ENCODE measurements around the gene APBA1.

The APBA1 gene

DNA sequence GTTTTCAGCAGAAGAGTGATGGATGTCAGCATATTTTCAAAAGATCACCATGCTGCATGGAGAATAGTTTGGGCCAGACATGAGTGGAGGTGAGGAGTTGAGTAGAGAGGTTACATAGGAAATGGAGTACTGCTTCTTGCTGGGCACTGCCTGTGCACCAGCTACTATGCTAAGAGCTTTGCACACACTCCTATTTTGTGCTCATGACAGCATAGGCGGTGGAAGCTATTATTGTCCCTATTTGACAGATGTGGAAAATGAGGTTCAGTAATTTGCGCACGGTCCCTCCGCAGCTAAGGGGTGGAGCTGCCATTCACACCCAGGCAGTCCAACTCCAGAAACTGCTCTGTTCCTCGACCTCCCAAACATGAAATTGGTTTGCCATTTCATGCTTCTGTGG, 279.3 kb downstream of the APBA1 start:
- DNase-seq, result no peak

DNA sequence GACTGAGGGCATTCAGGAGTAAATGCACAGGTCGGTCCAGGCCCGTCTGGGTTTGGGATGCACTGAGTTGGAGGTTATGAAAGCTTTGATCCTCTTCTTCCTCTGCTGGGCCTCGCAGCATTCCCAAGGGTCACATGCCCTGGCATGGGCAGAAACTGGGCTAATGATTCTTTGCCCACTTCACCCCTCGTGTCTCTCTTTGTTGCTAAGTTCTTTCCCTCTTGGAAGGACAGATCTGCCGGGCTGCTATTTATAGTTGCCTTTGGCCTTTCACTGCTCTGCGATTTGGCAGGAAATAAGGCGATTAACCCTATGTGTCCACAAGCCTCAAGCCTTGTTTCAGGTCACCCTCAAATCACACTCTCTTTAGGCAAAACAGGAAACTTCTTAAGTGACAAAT, 280.2 kb downstream of the APBA1 start:
- DNase-seq, result no peak

- DNase-seq, result no peak
Measured at GRCh38 chr9:69391487-69391886, 280.7 kb downstream of the APBA1 start.

DNA sequence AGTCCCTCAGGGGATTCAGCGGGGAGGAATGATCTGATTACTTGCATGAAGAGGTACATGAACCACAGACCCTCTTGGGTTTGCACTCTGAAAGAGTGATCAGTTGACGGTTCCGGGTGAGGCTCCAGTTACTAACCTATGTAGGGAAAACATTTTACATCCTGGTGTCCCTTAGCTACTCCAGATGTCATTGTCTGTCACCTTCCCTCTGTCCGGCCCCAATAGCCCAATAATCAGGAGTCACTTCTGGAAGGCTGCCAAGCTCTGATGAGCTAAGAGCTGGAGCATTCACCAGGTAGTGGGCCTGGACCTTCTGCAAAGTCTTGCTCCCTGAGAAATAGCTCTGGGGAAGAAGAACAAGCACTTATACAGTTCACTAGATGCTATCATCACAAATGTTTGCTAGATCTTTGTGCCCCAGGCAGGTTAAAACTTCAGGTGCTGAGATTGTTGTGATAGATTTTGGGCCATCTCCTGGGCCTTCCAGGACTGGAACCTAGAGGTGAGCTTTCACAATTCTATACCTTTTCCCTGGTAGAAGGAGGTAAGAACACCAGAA, 282.7 kb downstream of the APBA1 start:
- DNase-seq, result no peak

DNA sequence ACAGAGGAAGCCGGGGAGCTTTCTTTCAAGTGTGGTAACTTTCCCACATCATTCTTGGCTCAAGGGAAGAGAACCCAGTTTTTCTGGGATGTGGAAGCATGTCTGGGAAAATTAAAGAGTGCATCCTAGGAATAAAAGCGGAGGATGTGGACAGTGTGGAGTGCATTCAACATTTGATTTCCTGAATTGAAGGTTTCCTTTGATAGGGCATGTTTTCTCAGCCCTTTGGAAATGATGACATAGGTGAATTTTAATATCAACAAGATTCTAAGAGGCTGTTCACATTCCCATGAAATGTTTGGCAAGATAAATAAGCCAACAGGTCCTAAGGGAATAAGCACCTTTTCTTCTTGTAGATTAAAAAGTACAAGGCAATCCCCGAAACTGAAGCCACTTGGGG, 283.6 kb downstream of the APBA1 start:
- DNase-seq, result no peak

DNA sequence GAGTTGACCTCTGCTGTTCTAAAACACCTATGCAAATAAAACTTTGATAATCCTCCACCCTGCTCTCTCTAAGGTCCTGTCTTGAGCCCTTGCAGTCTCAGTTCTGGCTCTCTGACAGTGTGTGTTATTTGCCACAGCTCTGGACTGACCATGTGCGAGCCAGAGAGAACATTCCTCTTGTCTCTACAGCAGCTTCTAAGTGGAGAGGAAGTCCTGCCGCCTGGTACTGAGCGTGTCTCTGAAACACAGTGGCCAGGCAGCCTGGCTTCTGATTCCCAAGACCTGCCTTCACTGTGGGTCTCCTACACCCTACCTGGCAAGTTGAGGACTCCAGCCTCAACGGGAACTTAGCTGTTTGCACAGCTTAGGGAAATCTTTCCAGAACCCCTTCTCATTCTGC, 285.5 kb downstream of the APBA1 start:
- no peak for DNase-seq

- no peak for DNase-seq
Measured at GRCh38 chr9:69385581-69386033, 286.6 kb downstream of the APBA1 start.

- DNase-seq, result no peak
Measured at GRCh38 chr9:69382135-69382534, 290.0 kb downstream of the APBA1 start.

DNA sequence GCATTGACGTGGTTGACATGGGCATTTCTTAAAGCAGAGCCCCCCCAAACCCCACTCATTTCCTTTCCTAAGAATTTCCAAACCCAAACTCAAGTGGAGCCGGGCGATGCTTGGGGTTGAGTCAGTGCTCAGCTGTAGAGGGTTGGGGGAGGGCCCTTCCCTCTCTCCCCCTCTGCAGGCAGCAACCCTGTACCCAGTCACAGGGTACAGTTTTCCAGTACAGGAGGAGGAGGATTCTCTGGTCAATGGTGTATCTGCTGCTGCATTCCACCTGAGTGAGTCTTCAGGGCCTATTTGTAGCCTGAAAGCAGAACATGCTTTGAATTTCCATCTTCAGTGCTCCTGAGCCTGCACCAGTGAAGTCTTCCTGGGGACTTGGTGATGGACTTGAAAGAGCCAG, 291.4 kb downstream of the APBA1 start:
- no peak for DNase-seq

DNA sequence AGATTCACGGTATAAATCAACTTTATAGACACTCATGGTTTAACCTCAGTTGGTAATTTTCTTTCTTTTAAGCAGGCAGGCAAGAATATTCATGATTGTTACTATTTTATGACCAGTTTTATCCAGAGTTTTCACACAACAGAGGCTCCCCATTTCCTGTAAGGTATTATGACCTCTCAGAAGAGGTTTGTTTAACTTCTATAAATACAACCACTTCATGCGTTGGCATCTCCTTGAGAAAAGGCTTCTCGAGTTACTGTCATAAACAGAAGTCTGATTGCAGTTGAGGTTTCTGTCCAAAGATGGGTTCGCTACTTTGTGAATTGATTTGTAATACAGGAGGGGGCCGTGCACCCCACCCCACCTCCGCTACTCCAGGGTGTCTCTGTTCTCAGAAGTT, 291.9 kb downstream of the APBA1 start:
- DNase-seq, result no peak

GRCh38 chr9:69379270-69379982, 292.7 kb downstream of the APBA1 start:
- DNase-seq, result no peak

DNA sequence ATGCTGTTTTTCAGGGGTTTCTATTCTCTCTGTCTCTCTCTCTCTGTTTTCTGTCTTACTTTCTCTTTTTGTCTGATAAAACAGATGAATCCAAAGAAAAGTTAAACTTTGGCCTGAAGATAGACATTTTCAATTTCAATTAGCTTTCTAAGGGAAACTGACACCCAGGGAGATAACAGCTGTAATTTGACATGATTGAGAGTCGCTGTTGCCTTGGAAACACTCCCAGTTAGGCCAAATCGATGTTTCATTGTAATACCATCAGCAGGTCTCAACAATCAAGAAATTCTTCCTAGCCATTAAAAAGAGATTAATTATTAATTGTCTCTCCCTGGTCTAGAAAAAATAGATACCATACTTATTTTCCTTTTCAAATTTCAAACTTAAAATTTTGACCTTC, 294.2 kb downstream of the APBA1 start:
- no peak for DNase-seq

Measured in activated CD4-positive, alpha-beta T cell treated with anti-CD3 and anti-CD28 coated beads for 4 hours (primary cell).